RPMI8226 (cell line): ENCODE measurements around the gene BRPF3.

ENCODE experiments used
- DNase-seq: peaks from one replicate; pipeline ENCODE4 v3.0.0-alpha.2; 2015

The BRPF3 gene

DNA sequence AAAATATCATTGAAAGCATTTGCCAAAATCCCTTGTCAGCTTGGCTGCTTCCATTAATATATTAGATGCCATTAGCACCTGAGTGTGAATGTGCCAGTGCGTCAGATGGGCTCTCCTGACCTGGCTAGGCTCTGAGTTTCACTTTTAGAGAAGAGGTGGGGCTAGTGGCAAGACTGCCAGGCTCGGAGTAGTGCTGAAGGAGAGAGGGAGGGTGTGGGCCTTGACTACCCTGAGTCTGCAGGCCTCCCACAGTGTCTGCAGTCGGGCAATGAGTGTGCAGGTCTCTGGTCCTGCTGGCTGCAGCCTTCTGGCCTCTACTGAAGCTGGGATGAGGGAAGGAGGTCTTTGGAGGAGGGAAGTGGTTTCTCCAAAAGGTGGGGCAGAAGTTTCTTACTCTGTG lies 38.8 kb downstream of the BRPF3 start:
- DNase-seq: no peak

DNA sequence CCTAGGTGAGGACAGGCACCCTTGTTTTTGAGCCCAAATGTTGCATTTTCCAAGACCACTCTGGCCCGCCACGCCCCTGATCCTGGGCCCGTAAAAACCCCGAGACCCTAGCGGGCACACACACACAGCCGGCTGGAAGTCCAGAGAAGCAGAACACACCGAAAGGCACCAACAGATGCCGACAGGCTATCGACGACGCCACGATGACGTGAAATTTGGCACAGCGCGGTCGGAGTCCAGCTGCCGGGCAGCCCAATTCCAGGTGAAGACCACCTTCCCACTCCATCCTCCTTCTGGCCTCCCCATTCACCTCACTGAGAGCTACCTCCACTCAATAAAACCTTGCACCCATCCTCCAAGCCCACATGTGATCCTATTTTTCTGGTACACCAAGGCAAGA lies 39.3 kb downstream of the BRPF3 start:
- DNase-seq: no peak

DNA sequence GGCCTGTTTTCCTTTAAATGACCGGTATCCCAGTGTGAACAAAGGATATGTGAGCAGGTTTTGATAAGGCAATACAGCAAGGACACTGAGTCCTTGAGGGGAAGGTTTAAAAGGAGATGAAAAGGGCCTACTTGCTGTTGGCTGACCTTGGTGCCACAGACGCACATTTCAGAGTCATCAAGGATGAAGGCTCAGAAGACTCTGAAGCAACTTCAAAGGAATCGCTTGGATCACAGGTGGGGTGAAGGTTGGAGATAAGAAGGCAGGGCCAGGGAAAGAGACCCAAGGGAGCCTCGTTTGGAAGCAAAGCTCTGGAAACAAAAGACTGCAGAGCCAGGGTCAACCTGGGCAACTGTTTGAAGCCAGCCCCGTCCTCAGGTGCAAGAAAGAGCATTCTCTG lies 43.2 kb downstream of the BRPF3 start:
- DNase-seq: no peak

DNA sequence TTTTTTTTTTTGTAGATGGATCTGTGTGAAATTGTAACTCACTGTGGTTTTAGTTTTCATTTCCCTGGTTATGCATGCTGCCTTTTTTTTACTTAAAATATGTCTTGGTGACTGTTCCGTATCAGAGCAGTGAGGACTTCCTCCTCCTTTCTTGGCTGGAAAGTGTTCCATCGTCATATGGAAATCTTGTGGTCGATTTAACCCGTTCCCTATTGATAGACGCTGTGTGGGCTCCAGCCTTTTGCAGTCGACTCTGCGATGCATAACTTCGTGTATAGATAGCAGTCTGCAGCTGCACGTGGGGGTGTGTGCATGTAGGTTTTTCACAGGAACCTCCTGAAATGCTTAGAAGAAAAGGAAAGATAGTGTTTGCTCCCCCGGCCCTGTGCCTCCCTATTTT lies 45.2 kb downstream of the BRPF3 start:
- no peak for DNase-seq

DNA sequence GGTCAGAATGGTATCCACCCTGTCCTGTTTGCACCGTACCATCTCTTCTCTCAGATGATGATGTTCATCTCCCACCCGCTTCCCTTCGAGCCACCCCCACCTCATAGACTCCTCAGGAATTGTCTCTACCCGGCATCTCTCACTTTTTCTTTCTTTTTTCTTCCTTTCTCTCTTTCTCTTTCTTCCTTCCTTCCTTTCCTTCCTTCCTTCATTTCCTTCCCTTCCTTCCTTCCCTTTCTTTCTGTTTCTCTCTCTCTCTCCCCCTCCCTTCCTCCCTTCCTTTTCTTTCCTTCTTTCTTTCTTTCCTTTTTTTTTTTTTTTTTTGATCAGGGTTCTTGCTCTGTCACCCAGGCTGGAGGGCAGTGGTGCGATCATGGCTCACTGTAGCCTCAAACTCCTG lies 45.6 kb downstream of the BRPF3 start:
- no peak for DNase-seq

DNA sequence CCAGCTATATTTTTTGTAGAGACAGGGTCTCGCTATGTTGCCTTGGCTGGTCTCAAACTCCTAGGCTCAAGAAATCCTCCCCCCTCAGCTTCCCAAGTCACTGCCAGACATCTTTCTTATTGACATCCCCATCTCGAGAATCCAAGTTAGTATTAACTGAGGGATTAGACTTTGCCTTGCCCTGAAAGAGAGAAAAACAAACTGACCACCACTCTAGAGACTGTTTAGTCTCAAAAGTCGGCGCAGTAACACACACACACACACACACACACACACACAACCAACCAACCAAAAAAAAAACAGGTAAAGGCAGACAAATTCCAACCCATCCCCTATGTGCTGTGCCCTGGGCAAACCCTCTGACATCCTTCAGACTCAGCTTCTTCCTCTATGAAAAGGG lies 46.1 kb downstream of the BRPF3 start:
- DNase-seq: no peak

DNA sequence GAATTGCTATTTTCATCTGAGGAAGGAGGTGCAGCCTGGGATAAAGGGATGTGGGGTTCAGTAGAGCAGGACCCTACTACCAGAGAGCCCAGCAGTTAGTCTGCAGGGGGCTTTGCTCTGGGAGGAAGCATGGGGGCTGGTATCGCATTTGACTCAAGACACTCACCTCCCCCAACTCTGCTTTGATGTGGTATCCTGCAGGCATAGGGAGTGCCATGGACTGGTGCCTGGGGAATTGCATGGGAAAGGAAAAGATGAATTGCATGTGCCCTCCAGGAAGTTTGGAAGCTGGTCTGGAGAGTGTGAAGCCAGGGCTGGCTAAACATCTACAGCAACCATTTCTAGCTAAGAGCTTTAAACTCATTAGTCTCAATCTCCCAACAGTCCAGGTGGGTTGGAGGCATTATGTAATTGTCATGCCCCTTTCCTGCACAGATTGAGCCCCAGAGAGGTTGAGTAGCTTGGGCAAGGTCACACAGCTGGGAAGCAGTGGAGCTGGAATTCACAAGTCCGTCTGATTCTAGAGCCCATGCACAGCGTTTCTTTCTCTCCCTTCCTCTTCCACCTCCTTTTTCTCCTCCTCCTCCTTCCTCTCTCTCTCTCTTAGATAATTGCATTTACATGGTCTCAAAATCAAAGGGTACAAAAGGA lies 47.1 kb downstream of the BRPF3 start:
- DNase-seq: no peak

DNA sequence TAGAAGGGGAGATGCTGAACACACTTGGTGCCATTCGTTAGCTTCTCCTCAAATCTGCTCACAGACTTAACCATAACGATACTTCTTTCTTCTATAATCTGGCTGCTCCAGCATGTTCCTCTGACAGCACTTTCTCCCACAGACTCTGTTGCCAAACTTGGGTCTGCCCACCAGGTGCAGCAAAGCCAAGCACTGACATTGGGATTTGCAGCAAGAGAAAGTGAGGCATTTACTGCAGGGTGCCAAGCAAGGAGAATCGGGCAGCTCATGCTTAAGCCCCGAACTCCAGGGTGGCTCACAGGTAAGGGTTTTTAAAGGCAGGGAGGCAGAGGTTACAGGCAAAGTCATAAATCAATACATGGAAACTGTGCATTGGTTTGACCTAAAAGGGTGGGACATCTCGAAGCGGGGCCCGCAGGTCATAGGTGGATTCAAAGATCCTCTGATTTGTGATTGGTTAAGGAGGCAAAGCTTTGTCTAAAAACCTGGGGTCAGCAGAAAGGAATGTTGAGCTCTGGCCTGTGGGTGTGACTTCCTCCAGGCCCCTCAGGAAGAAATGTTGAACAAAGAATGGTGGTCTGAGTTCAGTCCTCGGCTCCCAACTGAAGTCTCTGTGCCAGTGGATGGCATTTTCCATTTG lies 48.2 kb downstream of the BRPF3 start:
- DNase-seq: no peak

DNA sequence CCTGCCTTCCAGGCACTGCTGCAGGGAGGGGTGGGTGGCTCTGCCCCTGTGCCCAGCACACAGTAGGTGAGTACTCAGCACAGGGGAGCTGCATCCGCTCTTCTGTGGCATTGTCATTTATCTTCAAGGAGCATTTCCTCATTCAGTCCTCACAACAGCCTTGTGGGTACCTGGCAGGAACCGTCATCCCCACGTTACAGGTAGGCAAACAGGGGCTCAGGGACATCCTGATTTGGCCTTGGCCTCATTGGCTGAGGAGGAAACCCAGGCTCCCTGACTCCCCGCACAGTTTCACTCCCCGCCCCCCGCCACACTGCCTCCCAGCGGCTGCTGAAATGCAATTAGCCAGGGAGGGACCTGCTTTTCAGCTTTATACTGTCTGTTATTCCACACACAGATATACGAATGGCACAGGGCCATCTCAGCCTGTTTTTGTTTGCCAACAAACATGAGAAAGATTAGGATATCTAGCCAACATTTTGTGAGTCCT lies 49.1 kb downstream of the BRPF3 start:
- no peak for DNase-seq

DNA sequence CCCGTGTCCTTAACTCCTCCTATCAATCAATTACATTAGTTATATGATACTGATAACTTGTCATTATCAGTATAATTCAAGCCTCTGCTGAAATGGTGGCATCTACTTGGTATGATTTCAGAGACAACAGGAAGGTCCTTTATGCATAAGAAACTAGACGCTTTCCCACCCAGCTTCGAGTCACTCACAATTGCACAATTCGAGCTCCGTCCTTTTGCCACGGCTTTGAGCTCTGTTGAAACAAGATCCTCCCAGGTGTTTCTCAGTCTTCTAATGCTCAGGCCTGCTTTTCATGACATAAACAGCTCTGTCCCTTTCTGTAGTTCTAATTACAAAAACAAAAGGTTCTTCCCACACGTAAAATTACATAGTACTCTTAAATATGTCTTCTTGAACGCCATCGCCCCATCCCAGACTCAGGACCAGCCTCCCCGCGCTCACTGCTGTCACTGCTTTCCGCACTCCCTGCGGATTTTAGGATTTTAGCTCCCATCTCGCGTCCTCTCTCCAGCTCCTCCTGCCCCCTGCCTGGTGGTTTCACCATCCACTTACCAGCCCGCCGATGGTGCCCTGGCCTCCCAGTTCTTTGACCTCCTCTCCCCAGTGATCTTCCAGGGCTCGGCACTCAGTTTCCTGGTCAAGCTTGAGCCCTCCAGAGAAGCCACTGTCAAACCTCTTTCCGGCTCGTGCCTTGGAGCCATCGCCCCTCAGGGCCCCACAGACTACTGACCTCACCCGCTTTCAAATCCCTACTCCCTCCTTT lies 50.1 kb downstream of the BRPF3 start:
- no peak for DNase-seq

DNA sequence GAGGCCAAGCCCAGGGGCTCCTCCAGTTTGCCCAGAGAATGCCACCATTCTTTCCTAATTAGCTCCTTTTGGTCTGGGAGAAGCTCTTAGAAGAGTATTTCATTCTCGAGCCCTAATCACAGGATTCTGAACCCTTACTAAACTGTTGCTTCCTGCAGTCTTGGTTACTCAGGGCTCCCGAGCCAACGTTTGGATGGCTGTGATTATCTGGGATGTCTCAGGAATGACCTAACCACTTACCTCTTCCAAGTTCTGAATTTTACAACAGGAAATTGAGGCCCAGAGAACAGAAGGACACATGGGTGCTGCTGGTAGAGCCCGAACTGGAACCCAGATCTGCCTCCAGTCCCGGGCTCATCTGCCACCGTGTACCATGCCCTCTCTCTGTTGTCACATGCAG lies 51.1 kb downstream of the BRPF3 start:
- no peak for DNase-seq

DNA sequence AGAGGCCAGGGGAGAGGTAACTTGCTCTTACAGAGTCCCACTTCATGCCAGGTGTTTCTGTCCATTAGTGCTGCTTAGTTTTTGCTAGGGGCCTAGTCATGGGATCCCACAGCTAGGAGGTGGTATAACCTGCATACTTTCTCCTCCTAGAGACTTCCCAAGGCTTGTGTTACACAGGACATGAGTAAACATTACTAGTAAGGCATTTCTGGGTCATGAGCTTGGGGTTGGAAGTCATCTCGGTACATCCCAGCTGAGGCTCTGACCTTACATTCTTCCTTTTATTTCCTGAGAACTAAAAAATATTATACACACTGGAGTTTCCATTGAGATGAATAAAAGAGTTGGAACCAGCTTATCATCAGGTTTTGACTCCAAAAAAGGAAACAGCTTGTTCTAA lies 52.4 kb downstream of the BRPF3 start:
- no peak for DNase-seq

DNA sequence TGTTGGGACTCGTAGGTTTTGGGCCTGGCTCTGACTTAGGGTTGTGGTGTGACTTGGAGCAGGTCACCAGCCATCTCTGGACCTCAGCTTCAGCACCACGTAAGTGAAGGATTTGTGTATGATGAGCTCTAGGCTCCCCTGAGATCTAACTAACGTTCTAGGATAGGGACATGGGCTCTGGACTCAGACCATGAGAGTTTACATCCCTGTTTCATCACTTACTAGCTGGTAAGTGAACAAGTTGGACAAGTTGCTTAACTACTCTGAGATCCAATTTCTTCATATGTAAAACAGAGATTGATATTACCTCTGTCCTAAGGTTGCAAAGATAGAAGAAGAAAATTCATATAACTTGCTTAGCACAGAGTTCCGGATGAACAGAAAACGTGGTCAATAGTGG lies 53.0 kb downstream of the BRPF3 start:
- no peak for DNase-seq

DNA sequence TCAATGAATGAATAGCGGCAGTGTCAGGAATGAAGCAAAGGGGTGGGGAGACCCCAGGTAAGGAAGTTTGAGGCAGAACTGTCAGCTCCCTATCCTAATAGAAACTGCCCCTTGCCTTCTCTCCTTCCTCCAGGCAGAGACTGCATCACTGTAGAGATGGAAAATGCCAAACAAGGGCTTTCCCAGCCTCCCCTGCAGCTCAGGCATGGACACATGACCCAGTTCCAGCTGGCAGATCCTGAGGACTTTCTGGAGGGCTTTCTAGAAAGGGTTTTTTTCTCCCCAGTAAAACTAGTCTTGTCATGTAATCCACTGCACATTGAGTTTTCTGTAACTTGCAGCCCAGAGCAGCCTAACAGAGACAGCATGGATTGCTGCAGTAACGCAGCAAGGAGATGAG lies 55.5 kb downstream of the BRPF3 start:
- DNase-seq: no peak

DNA sequence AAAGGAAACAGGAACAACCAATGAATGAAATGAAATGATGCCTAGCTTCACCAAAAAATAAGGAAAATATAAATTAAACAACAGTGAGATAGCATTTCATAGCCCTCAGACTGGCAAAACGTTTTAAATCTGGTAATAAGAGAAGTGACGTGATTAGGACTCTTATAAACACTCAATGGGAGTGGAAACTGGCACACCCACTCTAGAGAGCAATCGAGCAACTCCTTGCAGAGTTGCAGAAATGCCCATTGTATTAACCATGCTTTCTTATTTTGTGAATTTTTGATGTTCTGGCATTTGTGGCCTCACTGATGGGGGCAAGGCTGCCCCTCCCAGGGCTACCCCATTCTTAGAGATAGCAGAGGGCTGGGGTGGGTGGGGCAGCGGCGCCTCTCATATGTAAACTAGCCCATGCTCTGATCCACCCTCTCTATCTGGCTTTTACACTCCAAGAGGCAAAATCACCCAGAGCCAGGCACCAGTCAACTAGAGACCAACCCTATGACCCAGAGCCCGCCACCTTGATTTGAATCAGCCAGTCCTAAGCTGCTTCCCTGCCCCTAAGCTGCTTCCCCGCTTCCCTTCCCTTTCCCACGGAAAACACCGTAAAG lies 67.0 kb downstream of the BRPF3 start:
- no peak for DNase-seq

DNA sequence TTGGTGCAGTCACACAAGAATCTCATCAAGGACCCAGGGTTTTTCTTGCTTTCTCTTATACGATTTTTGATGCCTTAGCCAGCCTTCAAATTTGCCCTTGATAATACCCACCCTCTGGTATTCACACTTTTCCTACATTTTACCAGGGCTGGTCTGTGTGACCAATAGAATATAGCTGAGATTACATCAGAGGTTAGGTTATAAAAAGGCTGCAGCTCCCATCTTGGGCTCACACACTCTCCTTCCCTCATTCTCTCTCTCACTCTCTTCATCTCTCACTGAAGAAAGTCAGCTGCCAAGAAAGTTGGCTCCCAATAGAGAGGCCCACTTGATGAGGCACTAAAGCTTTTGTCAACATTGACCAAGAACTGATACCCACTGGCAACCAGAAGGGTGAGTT lies 69.2 kb downstream of the BRPF3 start:
- no peak for DNase-seq

DNA sequence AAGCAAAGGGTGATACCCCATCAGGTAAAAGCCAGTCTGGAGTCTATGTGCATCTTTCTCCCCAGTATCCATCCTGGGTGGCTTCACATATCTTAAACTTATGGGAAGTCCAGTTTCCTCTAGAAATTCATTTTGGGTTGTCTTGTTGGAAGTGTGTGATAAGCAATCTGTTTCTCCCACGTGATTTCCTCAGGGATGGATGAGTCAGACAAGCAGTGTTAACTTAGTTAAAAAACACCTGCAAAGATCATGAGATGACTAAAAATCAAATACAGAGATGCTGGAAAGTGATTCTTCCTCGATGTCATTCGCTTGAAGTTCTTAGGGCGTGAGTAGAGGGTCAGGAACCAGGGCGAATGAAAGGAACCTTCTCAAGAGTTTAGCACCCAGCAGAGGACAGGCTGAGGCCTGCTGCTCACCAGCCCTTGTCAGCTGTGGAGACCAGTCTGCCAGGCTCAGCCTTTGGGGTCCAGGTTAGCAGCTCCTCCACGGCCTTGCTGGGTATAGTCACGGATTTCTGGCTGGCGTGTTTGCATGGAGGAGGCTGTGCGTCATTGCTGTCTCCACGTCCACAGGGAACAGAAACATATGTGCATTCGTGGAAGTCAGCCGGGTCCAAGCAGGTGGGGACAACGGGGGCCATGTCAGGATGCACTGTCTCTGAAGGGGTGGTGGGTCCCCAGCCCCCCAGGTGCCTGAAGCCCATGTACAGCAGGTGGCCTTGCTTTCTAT lies 70.5 kb downstream of the BRPF3 start:
- DNase-seq: no peak

DNA sequence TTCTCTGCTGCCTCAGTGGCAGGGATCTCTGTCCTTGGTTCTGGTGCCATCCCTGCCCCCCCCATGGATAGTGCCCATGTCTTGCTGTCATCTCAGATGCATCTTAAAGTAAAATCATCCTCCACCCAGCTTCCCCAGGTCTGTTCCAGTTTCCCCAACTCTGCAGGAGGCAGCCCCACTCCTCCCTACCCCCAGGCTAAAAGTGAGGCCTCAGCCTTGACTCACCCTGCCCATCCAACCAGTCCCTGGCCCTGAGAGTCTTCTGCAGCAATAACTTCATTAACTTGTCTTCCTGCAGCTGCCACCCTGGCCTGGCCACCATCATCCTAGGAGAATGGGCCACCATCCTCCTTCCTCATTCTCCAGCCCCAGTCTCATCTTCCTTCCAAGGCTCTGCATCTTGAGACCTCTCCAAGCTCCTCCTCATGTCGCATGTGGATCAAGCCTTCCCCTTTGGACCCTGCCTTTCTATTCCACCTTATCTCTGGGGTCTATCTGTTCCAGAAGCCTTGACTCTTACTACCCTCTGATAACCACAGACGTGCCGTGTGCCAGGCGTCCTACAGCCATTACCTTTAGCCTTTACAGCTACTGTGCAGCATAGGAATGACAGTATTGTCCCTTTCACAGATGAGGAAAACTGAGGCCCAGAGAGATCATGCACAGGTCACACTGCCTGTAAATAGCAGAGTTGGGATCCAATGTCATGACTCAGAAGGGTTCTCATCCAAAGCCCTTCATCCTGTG lies 71.4 kb downstream of the BRPF3 start:
- DNase-seq: no peak

DNA sequence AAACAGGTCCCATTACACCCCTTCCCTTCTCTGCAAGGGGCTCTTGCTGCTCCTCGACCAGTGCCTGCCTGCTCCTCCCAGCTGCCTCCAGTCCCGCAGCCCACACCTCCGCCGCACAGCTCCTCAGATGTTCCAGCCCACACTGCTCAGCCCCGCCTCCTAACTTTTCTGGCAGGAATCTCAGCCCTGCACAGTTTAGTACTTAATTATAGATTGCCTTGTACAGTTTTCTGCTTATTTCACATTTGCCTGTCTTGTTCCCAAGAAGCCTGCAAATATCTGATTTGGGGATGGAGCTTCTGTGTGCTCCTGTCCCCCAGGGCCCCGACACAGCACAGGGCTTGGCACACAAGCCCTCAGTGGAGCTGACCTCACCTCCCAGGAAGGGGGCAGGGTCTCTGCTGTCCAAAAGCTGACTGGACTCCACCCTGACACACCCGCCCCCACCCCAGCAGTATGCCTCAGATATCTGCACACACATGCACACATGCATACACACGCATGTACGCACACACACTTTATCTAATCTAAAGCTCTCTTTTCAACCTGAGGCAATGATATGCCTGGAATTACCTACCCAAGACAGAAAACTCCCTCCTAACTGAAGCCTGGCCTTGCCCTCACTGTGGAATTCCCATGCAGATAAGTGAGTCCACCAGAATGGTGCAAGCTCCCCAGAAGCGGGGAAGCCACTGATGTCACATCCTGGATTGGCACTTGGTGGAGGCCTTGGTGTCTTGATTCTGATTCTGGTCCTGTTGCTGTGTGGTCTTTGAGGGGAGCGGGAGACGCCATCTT lies 72.1 kb downstream of the BRPF3 start:
- no peak for DNase-seq

DNA sequence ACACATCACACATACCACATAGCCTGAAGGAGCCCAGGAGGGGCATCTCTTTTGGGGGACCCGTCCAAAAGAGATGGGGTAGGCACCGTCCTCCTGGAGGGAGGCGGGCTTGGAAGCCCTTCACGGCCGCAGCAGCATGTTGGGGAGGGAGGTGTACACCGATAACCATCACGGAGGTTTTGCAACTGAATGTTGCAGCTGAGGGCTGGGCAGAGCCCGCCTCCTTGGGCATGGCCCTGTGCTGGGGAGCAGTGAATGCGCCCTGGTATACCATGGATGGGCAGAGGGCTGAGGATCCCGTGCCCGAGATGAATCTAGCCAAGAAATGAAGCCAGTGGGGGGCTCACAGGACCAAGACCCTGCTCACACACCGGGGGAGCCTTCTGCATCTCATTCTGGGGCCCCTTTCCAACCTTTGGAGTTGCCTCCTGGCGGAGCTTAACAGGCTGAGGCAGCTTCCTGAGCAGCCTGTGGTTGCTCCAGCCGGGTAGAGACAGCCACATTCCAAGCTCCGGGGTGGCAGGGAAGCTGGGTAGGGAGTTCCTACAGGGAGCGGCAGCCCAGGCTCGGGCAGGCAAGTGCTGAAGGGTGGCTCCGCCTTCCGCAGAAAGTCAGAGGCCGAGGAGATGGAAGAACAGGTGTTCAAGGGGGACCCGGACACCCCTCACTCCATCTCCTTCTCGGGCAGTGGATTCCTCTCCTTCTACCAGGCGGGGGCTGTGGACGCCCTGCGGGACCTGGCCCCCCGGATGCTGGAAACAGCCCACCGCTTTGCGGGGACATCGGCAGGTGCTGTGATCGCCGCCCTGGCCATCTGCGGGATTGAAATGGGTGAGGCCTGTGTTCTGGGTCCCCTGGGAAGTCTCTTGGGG lies 73.5 kb downstream of the BRPF3 start, which contains the start of gene PNPLA1:
PNPLA1 (plus strand) TSS at position 227 of the 872 bp plus-strand sequence; CDS start at position 627, 400 bp downstream.
- DNase-seq: no peak
